ENCODE measurements around the gene CLCN1. TPM values are rescaled to one million over a fixed set of nuclear protein-coding genes. Genes with fewer than 3 reads are reported as not detected.

Gene CLCN1
- total and polyA plus RNA-seq, 2 donors (not counting 3 experiments of a cell fraction or from before 2014, with no cell fraction given) = not detected

- Histone ChIP-seq H3K4me2 (ENCODE audit: insufficient read depth, low read length) (no peak overlapping the region), H2AFZ (ENCODE audit: low read depth, low read length) (no peak overlapping the region), H3K4me1 (ENCODE audit: control insufficient read depth, extremely low read depth, insufficient read depth, low read length) (no peaks in the 10 kb centered on the region), H3K9me1 (replicated peaks; ENCODE audit: control insufficient read depth, extremely low read depth, insufficient read depth, low read length) (no peaks in the 10 kb centered on the region), H3K36me3 (ENCODE audit: control insufficient read depth in 2 of 2, extremely low read depth in 1 of 2, insufficient read depth in 2 of 2, low read length in 2 of 2) (no peaks in the 10 kb centered on the region), H3K27me3 (ENCODE audit: control insufficient read depth in 2 of 2, insufficient read depth in 2 of 2, low read length in 2 of 2) (no peaks in the 10 kb centered on the region), H3K9ac (replicated peaks; ENCODE audit: extremely low read depth, insufficient read depth, low read length) (no peak overlapping the region), H3K27ac (ENCODE audit: insufficient read depth, low read depth, low read length) (no peak overlapping the region), H3K4me3 (replicated peaks in 1 of 3; ENCODE audit: insufficient read depth in 1 of 3, low read depth in 1 of 3, low read length in 3 of 3) (no peak overlapping the region), H3K79me2 (ENCODE audit: control insufficient read depth, insufficient read depth, low read length) (no peaks in the 10 kb centered on the region), H3K9me3 (replicated peaks; ENCODE audit: control insufficient read depth, insufficient read depth, low read length) (no peaks in the 10 kb centered on the region), H4K20me1 (replicated peaks; ENCODE audit: control insufficient read depth, extremely low read depth, insufficient read depth, low read length) (no peaks in the 10 kb centered on the region)
- no peak for FAIRE-seq
- TF ChIP-seq POLR2A (IDR thresholded peaks at IDR 0.05; ENCODE audit: low read depth, low read length) (no peak), FOS (IDR thresholded peaks at IDR 0.05; ENCODE audit: borderline replicate concordance, insufficient read depth, low read length) (no peak), JUN (IDR thresholded peaks at IDR 0.05; ENCODE audit: borderline replicate concordance, insufficient read depth, insufficient read length, low read depth) (no peak), EZH2 (IDR thresholded peaks at IDR 0.05; ENCODE audit: borderline replicate concordance, low read depth, low read length, severe bottlenecking) (no peak), MAX (IDR thresholded peaks at IDR 0.05; ENCODE audit: insufficient read depth, insufficient read length) (no peak), CTCF (IDR thresholded peaks at IDR 0.05; ENCODE audit: extremely low read depth in 1 of 2, insufficient read depth in 1 of 2, low read depth in 1 of 2, low read length in 2 of 2) (no peak), MYC (IDR thresholded peaks at IDR 0.05; ENCODE audit: low read depth, low read length) (no peak), GATA2 (IDR thresholded peaks at IDR 0.05; ENCODE audit: insufficient read depth, insufficient read length, low read depth, low read length) (no peak), POLR2AphosphoS5 (IDR thresholded peaks at IDR 0.05; ENCODE audit: insufficient read depth, low read depth, low read length) (no peak)
- BruUV-seq (replicated peaks) = no TSS peak
- ChIA-PET POLR2A (no interaction called here), CTCF (no interaction called here)
- dilution Hi-C loops (cut with MboI; ENCODE audit: extremely low pct_ligation_motif_present, low sequenced_read_pairs) (no loop called here), intact Hi-C loops (cut with micrococcal nuclease) (no loop called here)
- no peak for DNase-seq (ENCODE audit: low read depth, low spot score)
Observed at GRCh38 chr7:143329471-143330170, 13.7 kb downstream of the CLCN1 start.
